HCEC 1CT (cell line): ENCODE data around the gene MAPK8IP3.
A peak's percentile ranks its signal among the peaks of the same experiment; 100 is the strongest.
"Not testable (repeated sequence)": the region's sequence is repeated elsewhere in the genome, so short reads cannot be mapped to it uniquely, and the experiment has no call there.

Experiments used
- DNase-seq: peaks from one replicate; pipeline ENCODE4 v3.0.0-alpha.2; 2017

Gene MAPK8IP3

DNA sequence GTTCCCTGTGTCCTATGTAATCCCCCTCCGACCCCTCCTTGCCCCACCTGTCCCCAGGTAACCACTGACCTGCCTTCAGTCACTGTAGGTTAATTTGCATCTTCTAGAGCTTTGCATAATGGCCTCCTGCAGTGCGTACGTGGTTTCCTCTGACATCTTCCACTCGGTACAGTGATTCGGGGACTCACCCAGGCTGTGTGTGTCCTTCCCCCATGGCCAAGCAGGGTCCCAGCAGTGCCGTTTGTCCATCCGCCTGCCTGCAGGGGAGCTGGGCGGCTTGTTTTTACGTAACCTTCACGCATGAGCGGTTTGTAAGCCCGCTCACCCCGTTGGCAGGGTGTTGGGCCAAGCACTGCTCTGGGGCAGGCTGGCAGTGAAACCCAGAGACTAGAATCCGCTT lies 7.9 kb downstream of the MAPK8IP3 start:
- no peak for DNase-seq

DNA sequence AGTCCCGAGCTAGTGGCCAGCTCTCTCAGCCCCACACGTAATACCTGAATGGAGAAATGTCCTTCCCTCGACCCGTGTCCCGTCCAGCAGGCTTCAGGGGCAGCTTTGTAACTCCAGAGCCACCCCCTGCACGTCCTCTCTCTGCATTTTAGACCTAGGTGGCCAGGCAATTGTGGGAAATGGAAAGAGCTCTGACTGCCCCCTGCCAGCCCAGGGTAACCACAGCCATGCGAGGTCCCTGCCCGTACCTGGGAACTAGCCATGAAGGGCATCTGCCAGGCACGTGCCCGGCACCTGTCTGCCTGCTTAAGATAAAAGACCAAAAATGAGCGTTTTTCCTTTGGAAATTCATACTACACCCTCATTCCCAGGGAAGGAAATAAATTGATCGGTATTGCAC lies 9.2 kb downstream of the MAPK8IP3 start:
- no peak for DNase-seq

DNA sequence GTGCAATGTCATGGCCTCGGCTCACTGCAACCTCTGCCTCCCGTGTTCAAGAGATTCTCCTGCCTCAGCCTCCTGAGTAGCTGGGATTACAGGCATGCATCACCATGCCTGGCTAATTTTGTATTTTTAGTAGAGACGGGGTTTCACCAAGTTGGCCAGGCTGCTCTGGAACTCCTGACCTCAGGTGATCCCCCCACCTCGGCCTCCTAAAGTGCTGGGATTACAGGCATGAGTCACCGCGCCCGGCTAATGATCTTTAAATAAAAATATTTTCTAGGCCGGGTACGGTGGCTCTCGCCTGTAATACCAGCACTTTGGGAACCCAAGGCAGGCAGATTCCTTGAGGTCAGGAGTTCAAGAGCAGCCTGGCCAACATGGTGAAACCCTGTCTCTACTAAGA lies 12.2 kb downstream of the MAPK8IP3 start:
- not testable (repeated sequence) for DNase-seq

DNA sequence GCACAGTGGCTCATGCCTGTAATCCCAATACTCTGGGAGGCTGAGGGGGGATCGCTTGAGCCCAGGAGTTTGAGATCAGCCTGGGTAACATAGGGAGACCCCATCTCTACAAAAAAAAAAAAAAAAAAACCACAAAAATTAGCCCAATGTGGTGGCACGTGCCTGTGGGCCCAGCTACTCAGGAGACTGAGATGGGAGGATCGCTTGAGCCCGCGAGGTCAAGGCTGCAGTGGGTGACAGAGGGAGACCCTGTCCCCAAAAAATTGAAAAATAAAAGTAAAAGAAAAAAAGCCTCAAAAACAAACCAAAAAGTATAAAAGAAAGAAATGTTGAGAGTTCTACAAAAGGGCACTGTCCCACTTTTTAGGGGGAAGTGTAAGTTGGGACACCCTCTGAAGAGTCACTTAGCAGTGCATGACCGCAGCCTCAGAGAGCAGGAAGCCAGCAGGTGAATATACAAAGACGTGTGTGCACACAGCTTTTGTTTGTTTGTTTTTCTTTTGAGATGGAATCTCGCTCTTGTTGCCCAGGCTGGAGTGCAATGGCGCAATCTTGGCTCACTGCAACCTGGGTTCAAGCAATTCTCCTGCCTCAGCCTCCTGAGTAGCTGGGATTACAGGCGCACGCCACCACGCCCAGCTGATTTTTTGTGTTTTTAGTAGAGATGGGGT lies 13.7 kb downstream of the MAPK8IP3 start:
- DNase-seq = not testable (repeated sequence)

DNA sequence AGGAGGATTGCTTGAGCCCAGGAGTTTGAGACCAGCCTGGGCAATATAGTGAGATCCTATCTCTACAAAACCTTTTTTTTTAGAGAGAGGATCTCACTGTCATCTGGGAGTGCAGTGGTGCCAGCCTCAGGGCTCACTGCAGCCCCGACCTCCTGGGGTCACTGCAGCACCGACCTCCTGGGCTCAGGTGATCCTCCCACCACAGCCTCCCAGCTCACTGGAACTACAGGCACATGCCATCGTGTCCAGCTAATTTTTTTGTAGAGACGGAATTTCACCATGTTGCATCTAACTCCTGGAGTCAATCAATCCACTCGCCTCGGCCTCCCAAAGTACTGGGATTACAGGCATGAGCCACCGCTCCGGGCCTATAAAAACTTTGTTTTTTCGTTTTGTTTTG lies 15.4 kb downstream of the MAPK8IP3 start:
- DNase-seq = no peak

DNA sequence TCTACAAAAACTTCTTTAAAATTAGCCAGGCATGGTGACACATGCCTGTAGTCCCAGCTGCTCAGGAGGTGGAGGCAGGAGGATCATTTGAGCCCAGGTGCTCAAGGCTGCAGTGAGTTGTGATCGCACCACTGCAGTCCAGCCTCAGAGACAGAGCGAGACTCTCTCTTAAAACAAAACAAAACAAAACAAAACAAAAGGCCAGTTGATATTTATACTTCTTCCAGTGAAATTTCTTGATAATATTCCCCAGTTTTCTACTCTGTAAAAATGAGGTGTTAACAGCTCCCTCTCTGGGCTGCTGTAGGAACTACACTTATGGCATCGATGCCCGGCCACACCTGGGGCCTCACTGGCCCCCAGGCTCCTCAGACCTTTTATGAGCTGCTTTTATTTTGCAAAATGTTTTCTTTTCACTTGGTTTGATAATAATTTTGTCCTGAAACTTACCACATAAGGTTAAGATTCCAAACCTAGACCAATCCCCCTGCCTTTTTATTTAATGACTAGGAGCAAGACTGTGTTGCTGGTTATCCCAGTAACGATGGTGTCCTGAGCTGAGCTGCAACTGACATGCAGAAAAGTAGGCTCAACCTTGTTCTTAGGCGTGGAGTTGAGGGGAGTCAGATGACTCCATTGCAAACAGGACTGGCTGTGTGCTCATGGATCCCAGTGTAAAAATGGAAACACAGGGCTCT lies 17.6 kb downstream of the MAPK8IP3 start:
- DNase-seq = peak; percentile 15

DNA sequence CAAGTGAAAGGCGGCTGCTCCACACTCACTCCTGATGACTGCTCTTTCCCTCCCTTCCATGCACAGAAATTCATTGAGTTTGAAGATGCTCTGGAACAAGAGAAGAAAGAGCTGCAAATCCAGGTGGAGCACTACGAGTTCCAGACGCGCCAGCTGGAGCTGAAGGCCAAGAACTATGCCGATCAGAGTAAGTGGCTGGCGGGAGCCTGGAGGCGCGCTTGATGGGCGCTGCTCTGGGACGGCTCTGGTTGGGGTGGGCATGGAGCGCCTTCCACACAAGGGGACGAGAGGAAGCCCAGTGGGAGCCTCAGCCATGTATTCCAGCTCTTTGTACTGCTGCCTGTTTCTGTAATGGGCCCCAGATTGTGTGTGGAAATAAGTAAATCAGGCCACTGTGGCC lies 18.5 kb downstream of the MAPK8IP3 start:
- no peak for DNase-seq

DNA sequence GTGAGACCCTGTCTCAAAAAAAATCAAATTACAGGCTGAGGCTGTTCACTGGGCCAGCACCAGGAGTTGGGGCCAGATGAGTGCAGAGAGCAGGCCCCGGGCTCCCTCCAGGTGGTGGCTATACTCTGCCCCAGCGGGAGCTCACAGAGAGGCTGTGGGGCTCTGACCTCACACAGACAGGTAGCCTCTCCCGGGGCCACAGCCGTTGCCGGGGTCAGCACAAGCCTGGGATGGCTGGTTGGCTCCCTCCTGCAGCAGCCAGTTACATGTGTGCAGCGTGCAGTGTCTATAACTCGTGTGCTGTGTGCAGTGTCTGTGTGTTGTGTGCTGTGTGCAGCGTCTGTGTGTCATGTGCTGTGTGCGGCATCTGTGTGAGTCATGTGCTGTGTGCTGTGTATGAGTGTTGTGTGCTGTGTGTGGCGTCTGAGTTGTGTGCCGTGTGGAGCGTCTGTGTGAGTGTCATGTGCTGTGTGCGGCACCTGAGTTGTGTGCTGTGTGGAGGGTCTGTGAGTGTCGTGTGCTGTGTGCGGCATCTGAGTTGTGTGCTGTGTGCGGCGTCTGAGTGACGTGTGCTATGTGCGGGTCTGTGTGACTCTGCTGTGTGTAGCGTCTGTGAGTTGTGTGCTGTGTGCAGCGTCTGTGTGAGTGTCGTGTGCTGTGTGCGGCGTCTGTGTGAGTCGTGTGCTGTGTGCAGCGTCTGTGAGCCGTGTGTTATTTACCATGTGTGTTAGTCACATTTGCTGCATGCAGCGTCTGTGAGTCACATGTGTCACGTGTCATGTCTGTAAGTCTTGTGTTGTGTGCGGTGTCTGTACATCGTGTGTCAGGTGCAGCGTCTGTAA lies 20.9 kb downstream of the MAPK8IP3 start:
- no peak for DNase-seq

DNA sequence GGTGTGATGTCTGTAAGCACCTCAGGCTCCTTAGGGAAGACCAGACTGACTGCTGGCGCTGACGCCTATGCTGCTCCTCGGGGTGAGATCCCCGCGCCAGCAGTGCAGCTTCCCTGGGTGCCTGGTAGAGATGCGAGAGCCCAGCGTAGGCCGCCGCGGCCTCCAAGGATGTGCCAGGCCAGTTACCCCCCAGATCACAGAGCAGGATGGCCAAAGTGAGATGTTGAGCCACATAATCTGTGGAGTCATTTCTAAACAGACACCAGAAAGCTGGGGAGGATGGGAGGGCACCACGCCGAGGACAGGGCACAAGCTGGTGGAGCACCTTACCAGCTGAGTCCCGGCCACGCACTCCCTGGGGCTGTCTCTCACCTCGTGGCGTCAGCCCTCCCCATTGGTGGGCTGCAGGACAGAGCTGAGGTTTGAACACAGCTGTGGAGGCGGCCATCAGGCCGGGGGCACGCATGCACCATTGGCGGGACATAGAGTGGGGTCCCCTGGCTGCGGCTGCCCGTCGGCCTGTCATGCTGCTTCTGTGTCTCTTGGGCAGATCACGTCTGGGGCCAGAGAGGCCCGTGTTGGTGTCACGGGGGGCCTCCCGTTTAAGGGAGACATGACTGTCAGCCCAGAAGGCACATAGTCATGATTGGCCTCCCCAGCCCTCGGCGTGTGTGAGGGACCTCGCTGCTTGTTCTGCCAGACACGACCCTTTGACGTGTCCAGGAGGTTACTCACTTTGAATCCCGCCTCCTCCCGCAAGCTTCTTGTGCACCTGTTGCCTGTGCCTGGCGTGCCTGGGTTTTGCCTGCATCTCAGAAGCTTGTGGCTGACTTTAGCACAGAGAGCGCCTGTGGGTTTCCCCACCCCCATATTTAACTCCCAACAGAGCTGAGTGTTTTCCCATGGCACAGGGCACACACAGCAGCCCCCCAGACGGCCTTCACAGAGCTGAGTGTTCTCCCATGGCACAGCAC lies 21.9 kb downstream of the MAPK8IP3 start:
- DNase-seq = no peak

DNA sequence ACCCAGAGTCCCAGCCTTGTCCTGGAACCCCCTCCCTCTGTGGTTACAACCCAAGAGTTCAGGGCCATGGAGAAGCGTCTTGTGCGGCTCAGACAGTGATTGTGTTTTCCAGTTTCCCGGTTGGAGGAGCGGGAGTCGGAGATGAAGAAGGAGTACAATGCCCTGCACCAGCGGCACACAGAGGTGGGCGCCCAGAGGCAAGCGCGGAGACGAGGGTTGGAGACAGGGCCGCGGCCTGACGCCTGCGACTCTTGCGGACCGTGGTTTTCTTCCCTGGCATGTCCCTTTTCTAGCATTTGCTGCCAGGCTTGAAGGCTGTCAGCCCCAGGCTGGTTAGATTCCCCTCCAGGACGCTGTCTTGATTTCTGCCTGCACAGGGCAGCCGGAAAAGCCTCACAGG lies 23.0 kb downstream of the MAPK8IP3 start:
- no peak for DNase-seq

DNA sequence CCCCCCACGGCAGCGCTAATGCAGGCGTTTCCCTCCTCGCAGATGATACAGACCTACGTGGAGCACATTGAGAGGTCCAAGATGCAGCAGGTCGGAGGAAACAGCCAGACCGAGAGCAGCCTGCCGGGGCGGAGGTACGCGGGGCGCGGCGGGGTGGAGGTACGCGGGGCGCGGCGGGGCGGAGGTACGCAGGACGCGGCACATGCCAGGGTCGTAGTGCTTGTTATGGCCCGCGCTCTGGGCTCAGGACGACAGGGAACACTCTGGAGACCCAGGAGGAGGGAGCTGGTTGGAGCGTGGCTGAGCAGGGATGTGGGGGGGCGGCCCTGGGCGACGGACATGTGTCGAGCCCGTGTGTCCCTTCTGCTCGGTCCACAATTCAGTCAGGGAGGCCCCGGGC lies 23.4 kb downstream of the MAPK8IP3 start:
- DNase-seq = no peak

DNA sequence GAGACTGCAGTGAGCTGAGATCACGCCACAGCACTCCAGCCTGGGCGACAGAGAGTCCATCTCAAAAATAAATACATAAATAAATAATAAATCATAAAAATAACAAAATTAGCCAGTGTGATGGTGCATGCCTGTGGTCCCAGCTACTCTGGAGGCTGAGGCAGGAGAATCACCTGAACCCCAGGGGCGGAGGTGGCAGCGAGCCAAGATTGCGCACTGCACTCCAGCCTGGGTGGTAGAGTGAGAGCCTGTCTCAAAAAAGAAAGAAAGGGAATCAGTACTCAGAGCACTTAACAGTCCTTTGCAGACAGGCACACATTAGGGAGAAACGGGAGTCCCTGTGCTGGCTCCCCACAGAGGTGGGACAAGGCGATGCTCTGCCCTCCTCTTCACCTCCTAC lies 25.1 kb downstream of the MAPK8IP3 start:
- no peak for DNase-seq

DNA sequence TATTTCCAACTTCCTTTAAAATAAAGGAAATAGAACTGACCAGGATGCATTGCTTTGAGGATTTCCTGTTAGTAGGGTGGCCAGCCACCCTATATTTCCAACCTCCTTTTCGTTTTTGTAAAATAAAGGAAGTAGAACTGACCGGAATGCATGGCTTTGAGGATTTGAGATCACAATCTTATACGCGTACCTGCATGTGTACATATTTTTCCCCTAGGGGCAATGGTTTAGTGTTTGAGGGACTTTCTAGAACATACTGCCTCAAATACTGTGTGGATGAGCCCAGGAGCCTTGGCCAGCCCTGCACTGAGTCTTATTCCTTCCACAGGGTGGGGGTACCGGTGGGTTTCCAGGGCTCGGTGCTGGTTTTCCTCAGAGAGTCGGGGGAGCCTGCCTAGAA lies 25.6 kb downstream of the MAPK8IP3 start:
- no peak for DNase-seq

DNA sequence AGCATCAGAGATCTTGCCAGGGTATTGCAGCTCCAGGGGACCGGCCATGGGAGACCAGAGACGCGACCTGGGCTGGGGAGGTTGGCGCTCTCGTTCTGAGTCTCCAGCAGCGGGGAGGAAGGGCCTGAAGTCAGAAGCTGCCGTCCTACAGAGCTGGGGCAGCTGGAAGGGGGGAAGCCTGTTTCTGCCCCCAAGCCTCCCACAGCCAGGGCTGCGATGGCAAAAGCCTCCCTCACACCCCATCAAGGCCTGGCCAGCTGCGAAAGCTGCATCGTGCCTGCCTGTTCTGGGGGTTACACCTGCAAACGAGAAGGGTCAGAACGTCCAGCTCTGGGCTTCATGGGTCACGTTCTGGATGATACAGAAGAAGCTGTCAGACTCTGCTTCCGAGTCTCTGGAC lies 26.1 kb downstream of the MAPK8IP3 start:
- DNase-seq = no peak

DNA sequence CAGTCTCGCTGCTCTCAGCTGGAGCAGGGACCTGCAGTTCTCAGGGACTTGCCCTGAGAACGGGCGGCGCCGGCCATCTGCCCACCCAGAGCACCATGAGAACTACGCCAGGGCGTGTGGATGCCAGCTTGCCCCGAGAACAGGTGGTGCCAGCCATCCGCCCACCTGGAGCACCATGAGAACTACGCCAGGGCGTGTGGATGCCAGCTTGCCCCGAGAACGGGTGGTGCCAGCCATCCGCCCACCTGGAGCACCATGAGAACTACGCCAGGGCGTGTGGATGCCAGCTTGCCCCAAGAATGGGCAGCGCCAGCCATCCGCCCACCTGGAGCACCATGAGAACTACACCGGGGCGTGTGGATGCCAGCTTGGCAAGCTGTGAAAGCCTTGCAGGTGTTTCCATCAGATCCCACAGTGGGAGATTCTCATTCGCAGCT lies 26.6 kb downstream of the MAPK8IP3 start:
- DNase-seq = not testable (repeated sequence)

DNA sequence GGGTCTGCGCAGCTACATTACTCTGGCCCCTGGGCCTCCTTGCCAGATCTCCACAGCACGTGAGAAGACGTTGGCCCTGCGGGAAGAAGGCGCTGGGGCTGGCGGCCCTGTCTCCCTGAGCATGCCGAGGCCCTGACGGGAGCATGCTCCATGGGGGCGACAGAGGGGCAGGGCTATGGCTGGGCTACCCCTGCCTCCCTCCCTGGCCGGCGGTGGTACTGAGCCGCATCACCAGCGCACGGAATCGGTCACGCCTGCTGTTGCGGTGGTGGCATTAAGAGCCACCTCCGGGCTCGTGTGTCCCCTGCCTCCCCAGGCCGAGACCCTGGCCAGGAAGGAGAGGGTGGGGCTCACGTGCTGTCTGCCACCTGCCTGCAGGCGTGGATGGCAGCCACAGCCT lies 28.1 kb downstream of the MAPK8IP3 start:
- no peak for DNase-seq

DNA sequence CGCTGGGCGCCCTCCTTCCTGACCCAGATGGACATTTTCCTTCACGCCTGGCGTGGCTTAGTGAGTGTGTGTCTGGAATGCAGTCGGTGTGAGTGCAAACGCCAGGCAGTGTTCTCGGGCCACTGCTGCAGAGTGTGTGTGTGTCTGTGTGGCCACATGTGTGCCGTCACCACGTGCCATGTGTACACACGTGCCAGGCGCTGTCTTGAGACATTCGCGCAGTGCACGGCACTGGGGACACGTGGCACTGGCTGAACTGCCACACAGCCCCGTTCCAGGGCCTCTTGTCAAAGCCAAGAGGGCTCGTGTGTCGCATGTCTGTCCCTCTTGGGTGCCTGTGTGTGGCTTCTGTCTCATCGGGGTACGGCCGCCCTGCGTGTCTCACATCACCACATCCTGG lies 28.8 kb downstream of the MAPK8IP3 start:
- no peak for DNase-seq

DNA sequence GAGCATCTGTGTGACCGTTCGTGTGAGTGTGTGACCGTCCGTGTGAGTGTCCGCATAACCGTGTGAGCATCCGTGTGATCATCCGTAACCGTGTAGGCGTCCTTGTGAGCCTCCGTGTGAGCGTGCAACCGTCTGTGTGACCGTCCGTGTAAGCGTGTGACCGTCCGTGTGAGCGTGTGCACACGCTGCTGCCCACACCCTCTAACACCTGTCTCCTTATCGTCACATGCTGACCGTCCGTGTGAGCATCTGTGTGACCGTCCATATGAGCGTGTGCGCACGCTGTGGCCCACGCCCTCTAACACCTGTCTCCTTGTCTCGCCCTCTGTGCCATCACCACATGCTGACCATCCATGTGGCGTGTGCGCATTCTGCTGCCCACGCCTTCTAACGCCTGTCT lies 34.2 kb downstream of the MAPK8IP3 start:
- DNase-seq = no peak

DNA sequence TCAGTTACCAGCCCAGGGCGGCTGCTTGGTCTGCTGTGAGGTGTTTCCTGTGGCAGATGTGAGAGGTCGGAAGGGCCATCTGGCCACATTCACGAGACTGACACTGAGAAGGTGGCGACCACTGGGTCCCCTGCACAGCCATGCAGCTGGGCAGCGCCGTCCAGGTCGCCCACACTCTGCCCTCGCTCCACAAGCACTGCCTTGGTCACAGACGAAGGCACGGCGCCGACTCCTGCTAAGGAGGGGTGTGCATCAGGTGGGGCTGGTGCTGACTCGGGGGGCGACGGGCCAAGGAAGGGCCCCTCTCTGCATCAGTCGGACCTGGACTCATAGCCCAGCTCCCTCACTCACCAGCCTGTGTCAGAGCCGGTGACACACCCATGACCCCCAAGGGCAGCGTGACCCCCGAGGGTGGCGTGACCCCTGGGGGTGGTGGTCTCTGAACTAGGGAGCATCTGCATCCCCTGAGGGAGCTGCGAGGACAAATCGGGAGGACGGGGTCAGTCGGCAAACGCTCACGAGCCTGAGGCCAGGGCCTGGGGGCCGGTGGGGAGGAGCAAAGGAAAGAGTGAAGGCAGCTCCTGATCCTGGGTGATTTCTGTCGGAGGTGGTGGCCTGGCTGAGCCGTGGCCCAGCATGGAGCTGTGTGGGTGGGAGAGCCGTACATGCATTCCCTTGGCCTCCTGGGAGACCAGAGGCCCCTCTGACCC lies 34.9 kb downstream of the MAPK8IP3 start:
- no peak for DNase-seq

DNA sequence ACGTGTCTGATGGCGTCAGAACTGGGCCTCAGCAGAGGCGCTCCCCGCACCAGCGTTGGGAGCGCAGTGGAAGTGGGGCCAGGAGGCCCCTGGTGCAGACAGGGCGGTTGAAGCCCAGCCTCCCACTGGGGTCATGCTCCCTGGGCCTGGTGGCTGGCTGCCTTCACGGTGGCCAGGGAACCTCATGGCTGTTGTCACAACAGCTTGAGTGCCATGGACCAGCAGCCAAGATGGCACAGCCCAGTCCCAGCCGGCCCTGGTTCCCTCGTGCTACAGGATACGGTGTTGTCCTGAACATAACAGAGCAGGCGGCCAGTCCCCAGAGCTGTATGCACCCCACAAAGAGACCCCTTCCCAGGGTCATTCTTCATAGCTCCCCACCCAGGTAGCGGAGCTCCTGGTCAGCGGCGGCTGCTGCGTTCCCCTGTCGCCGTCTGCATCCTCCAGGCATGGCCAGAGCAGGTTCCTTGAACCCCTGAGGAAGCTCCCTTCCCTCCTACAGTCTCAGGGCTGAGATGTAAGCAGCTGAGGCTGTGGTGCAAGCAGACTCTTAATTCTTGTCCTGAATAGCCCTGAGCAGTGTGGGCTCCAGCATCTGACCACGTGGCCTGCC lies 35.7 kb downstream of the MAPK8IP3 start:
- DNase-seq = no peak
